Effector CD8-positive, alpha-beta T cell (primary cell): ENCODE results near the gene ZNF879.
A peak's percentile ranks its signal among the peaks of the same experiment; 100 is the strongest.

Experiments
- DNase-seq: peaks from one replicate; lab custom pipeline; 2025; lab: John Stamatoyannopoulos, UW
- total RNA-seq, 4 experiments: gene quantifications; one replicate each; lab custom pipeline; 2026; lab: John Stamatoyannopoulos, UW

ZNF879 gene
- 13.3 to 28.8 (median 24.1) reads per million in 4 experiments for total RNA-seq

- peak; percentile 90 for DNase-seq
Observed at GRCh38 chr5:179023528-179024189, at the start of gene ZNF879. Gene ZNF879 (plus strand): TSS chr5:179023804. CDS start chr5:179025005, 1,201 bp downstream.

- DNase-seq: no peak
Observed at GRCh38 chr5:178981381-178981780, 42.2 kb upstream of the ZNF879 start.

- no peak for DNase-seq
Observed at GRCh38 chr5:178982941-178983340, 40.7 kb upstream of the ZNF879 start.

GRCh38 chr5:178983728-178984127 lies 39.9 kb upstream of the ZNF879 start:
- DNase-seq: no peak

GRCh38 chr5:178984145-178985072 lies 39.2 kb upstream of the ZNF879 start:
- DNase-seq: no peak

- no peak for DNase-seq
Observed at GRCh38 chr5:178986326-178986960, 37.2 kb upstream of the ZNF879 start.

- DNase-seq: no peak
Observed at GRCh38 chr5:178988436-178989220, 35.0 kb upstream of the ZNF879 start.

GRCh38 chr5:178989311-178989710 lies 34.3 kb upstream of the ZNF879 start:
- DNase-seq: no peak

GRCh38 chr5:178990491-178990890 lies 33.1 kb upstream of the ZNF879 start:
- no peak for DNase-seq

- DNase-seq: no peak
Observed at GRCh38 chr5:178991190-178992145, 32.1 kb upstream of the ZNF879 start.

- DNase-seq: no peak
Observed at GRCh38 chr5:178992291-178992895, 31.2 kb upstream of the ZNF879 start.

- DNase-seq: no peak
Observed at GRCh38 chr5:178993236-178993765, 30.3 kb upstream of the ZNF879 start.

GRCh38 chr5:178993955-178994579 lies 29.5 kb upstream of the ZNF879 start:
- no peak for DNase-seq

GRCh38 chr5:178994580-178995340 lies 28.8 kb upstream of the ZNF879 start, which contains the start of gene GRM6:
Gene GRM6 (minus strand): TSS chr5:178995320. CDS start chr5:178994944, 376 bp downstream.
- no peak for DNase-seq

GRCh38 chr5:178995341-178995690 lies 28.3 kb upstream of the ZNF879 start:
- DNase-seq: no peak

GRCh38 chr5:178996156-178996555 lies 27.4 kb upstream of the ZNF879 start:
- DNase-seq: no peak

GRCh38 chr5:178997191-178997590 lies 26.4 kb upstream of the ZNF879 start:
- DNase-seq: no peak

- DNase-seq: no peak
Observed at GRCh38 chr5:178998441-178998840, 25.2 kb upstream of the ZNF879 start.

GRCh38 chr5:179006564-179006963 lies 17.0 kb upstream of the ZNF879 start:
- DNase-seq: no peak
